K562 (cell line): ENCODE results near the gene RASAL3. TPM values are rescaled to one million over a fixed set of nuclear protein-coding genes. Genes with fewer than 3 reads are reported as not detected.

Source experiments
- ATF1 ChIP-seq, 2 experiments: fragments of 450-650 bp in 1 of 2; IDR thresholded peaks; 2 replicates each; pipeline ENCODE4 v1.6.1; 2016; ENCODE audit warnings: missing compliant biosample characterization in 1 of 2, missing genetic modification characterization in 1 of 2
- BMI1 ChIP-seq: fragments of 150-350 bp; IDR thresholded peaks from 2 replicates; pipeline ENCODE4 v1.6.1; 2014; ENCODE audit warnings: low read length
- CTBP1 ChIP-seq: fragments of 450-650 bp; IDR thresholded peaks from 2 replicates; pipeline ENCODE4 v1.6.1; 2016; ENCODE audit warnings: borderline replicate concordance
- ETV6 ChIP-seq, 3 experiments: fragments of 150-350 bp in 1 of 3; sonication (generic) in 1 of 3; formaldehyde crosslinking in 1 of 3; IDR thresholded peaks; 2 replicates each; pipeline versions ENCODE4 v1.6.1 to v1.8.0; 2014 to 2022; ENCODE audit warnings: borderline replicate concordance in 2 of 3, low read depth in 2 of 3, antibody characterized with exemption in 1 of 3, low read length in 1 of 3, mild to moderate bottlenecking in 1 of 3, missing genetic modification reagents in 1 of 3
- FOXA3 ChIP-seq, 2 experiments: fragments of 450-650 bp in 1 of 2; sonication (generic) in 1 of 2; formaldehyde crosslinking; IDR thresholded peaks in 1 of 2; conservative IDR thresholded peaks in 1 of 2; 2 replicates each; pipeline versions ENCODE4 v1.4.0 to v1.8.0; 2020 to 2022; ENCODE audit warnings: mild to moderate bottlenecking in 2 of 2, missing genetic modification reagents in 1 of 2
- HMGN3 ChIP-seq: IDR thresholded peaks from 2 replicates; pipeline ENCODE4 v1.6.1; 2011; ENCODE audit warnings: borderline replicate concordance, low read depth, mild to moderate bottlenecking, mixed read lengths, low read length; ENCODE audit not compliant: insufficient read length; ENCODE audit errors: extremely low read depth
- NFIC ChIP-seq: fragments of 450-650 bp; IDR thresholded peaks from 2 replicates; pipeline ENCODE4 v1.6.1; 2017; ENCODE audit warnings: mild to moderate bottlenecking, inconsistent platforms
- PHF8 ChIP-seq: fragments of 200-600 bp; sonication (generic); IDR thresholded peaks from 2 replicates; pipeline ENCODE4 v1.6.1; 2012; ENCODE audit warnings: mixed run types, mild to moderate bottlenecking, inconsistent platforms, low read length, moderate library complexity, borderline replicate concordance
- SIN3B ChIP-seq: fragments of 450-650 bp; IDR thresholded peaks from 2 replicates; pipeline ENCODE4 v1.6.1; 2017; ENCODE audit warnings: low read depth, mild to moderate bottlenecking, moderate library complexity
- SP2 ChIP-seq: IDR thresholded peaks from 2 replicates; pipeline ENCODE4 v1.6.1; 2011; ENCODE audit warnings: mild to moderate bottlenecking, low read depth, low read length, moderate library complexity; ENCODE audit not compliant: poor library complexity, severe bottlenecking; ENCODE audit errors: extremely low read depth
- XRCC5 ChIP-seq: fragments of 200-400 bp; formaldehyde crosslinking; IDR thresholded peaks from 2 replicates; pipeline ENCODE4 v1.6.1; 2017; ENCODE audit warnings: low read depth, mild to moderate bottlenecking, low read length
- ZFX ChIP-seq: sonication (generic); formaldehyde crosslinking; IDR thresholded peaks from 2 replicates; pipeline ENCODE4 v1.8.0; 2022; ENCODE audit warnings: mild to moderate bottlenecking, missing genetic modification reagents, moderate library complexity
- ZNF76 ChIP-seq: fragments of 250-450 bp; sonication (Bioruptor Pico); IDR thresholded peaks from 2 replicates; pipeline ENCODE4 v1.4.0; 2020; ENCODE audit warnings: mild to moderate bottlenecking, moderate library complexity, borderline replicate concordance
- polyA plus RNA-seq, 8 experiments: library from polyadenylated mRNA; depleted of rRNA in 4 of 8; stranded (reverse) in 5 of 8; unstranded in 3 of 8; fragments of >200 nt; fragmentation: Nextera tagmentation in 2 of 8; fragmentation: Illumina TruSeq in 1 of 8; extraction: Ambion mirVana in 2 of 8; extraction: Trizol in 1 of 8; gene quantifications; 2 replicates each; pipeline versions ENCODE4 v1.2.1 to v1.2.3, GENCODE V29; 2011 to 2014; ENCODE audit warnings: inconsistent platforms in 1 of 8, missing spikeins in 1 of 8
- total RNA-seq, 7 experiments: library from RNA; depleted of rRNA in 6 of 7; stranded (reverse); fragments of >200 nt in 6 of 7; fragmentation: Illumina TruSeq in 2 of 7; extraction: Trizol in 2 of 7; gene quantifications; 2 replicates each; pipeline versions ENCODE4 v1.2.1 to v1.2.3, GENCODE V29; 2011 to 2021; ENCODE audit warnings: low replicate concordance in 1 of 7
- TF ChIP-seq, protein P1 (sequence below): fragments of 150-350 bp; conservative IDR thresholded peaks from 2 replicates; pipeline ENCODE4 v1.6.1; 2014; ENCODE audit warnings: low read length
- TF ChIP-seq, protein P2 (sequence below): fragments of 450-650 bp; IDR thresholded peaks from 2 replicates; pipeline ENCODE4 v1.6.1; 2017; ENCODE audit warnings: antibody characterized with exemption
- TF ChIP-seq, protein P3 (sequence below): fragments of 250-450 bp; sonication (Bioruptor Pico); IDR thresholded peaks from 2 replicates; pipeline ENCODE4 v1.8.0; 2021; ENCODE audit warnings: borderline replicate concordance, mild to moderate bottlenecking, moderate library complexity; ENCODE audit not compliant: poor library complexity, severe bottlenecking
- TF ChIP-seq, protein P4 (sequence below): fragments of 250-450 bp; sonication (Bioruptor Pico); IDR thresholded peaks from 2 replicates; pipeline ENCODE4 v1.5.0; 2021

RASAL3 gene
- total and polyA plus RNA-seq, 9 of the 15 experiments (the other 6 are each of a cell fraction or from before 2014, with no cell fraction given) = 0.07 to 0.44 TPM; not detected in 7

DNA sequence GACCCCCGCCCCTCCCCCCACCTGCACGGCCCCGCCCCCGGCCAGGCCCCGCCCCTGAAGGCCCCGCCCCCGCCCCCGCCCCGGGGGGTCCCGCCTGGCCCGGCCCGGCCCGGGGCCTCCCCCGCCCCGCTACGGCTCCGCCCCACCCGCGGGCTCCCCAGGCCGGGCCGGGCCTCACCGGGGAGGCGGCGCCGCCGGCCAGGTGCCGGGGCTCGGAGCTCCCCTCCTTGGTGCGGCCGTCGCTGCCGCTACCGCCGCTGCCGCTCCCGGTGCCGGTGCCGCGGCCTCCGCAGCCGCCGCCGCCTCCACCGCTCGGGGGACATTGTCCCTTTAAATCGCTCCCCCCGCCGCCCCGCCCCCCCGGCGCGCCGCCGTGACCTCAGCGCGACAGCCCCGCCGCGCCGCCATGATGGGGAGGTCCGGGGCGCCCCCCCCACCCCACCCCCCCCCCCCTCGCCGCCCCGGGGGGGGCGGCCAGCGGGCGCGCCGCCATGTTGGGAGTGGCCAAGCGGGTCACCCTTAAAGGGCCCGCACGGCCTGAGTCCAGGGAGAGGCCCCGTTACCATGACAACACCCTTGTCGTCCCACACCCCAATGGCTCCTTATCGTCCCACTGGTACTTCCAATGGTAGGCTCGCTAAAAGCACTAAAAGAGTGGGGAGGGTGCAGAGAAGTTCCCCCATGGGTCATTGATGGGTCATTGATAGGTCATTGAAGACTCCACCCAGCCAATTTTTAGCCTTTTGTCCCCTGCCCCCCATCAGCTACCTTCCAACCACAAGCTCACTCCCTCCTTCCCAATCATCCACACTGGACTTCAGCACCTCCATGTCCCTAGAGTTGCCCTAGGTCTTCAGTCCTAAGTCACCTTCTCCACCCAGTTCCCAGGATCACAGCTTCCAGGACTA is 14.5 kb downstream of the RASAL3 start, which contains the start of gene WIZ (continued):
- TF ChIP-seq SIN3B (0 out of 2 replicates have a peak, but pooled peaks have one; percentile 32), ZNF76 (no peak), FOXA3 (CRISPR knock-in tag; conservative IDR thresholded peaks at IDR 0.05 in 1 of 2, IDR thresholded peaks at IDR 0.05 in 1 of 2) (no peak), BMI1 (peak; percentile 82), ZFX (CRISPR knock-in tag) (no peak; the same call in 1 of the 2 replicates), PHF8 (peak; percentile 53; the same call in 1 of the 2 replicates), ETV6 (IDR thresholded peaks at IDR 0.05; ENCODE audit: borderline replicate concordance in 1 of 2, low read depth in 2 of 2, low read length in 1 of 2) (no peak), ETV6 (CRISPR knock-in tag; IDR thresholded peaks at IDR 0.05; ENCODE audit: borderline replicate concordance) (no peak), SP2 (no peak), XRCC5 (no peak), NFIC (peak; percentile 68), ATF1 (CRISPR knock-in tag; IDR thresholded peaks at IDR 0.05) (peak; percentile 90), ATF1 (tag; IDR thresholded peaks at IDR 0.05) (no peak), HMGN3 (peak; percentile 9), CTBP1 (0 out of 2 replicates have a peak, but pooled peaks have one; percentile 30)
- TF ChIP-seq, protein P1, sequence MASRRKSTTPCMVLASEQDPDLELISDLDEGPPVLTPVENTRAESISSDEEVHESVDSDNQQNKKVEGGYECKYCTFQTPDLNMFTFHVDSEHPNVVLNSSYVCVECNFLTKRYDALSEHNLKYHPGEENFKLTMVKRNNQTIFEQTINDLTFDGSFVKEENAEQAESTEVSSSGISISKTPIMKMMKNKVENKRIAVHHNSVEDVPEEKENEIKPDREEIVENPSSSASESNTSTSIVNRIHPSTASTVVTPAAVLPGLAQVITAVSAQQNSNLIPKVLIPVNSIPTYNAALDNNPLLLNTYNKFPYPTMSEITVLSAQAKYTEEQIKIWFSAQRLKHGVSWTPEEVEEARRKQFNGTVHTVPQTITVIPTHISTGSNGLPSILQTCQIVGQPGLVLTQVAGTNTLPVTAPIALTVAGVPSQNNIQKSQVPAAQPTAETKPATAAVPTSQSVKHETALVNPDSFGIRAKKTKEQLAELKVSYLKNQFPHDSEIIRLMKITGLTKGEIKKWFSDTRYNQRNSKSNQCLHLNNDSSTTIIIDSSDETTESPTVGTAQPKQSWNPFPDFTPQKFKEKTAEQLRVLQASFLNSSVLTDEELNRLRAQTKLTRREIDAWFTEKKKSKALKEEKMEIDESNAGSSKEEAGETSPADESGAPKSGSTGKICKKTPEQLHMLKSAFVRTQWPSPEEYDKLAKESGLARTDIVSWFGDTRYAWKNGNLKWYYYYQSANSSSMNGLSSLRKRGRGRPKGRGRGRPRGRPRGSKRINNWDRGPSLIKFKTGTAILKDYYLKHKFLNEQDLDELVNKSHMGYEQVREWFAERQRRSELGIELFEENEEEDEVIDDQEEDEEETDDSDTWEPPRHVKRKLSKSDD = no peak
- TF ChIP-seq, protein P2, sequence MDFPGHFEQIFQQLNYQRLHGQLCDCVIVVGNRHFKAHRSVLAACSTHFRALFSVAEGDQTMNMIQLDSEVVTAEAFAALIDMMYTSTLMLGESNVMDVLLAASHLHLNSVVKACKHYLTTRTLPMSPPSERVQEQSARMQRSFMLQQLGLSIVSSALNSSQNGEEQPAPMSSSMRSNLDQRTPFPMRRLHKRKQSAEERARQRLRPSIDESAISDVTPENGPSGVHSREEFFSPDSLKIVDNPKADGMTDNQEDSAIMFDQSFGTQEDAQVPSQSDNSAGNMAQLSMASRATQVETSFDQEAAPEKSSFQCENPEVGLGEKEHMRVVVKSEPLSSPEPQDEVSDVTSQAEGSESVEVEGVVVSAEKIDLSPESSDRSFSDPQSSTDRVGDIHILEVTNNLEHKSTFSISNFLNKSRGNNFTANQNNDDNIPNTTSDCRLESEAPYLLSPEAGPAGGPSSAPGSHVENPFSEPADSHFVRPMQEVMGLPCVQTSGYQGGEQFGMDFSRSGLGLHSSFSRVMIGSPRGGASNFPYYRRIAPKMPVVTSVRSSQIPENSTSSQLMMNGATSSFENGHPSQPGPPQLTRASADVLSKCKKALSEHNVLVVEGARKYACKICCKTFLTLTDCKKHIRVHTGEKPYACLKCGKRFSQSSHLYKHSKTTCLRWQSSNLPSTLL = no peak
- TF ChIP-seq, protein P3, sequence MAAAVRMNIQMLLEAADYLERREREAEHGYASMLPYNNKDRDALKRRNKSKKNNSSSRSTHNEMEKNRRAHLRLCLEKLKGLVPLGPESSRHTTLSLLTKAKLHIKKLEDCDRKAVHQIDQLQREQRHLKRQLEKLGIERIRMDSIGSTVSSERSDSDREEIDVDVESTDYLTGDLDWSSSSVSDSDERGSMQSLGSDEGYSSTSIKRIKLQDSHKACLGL (CRISPR knock-in tag) = no peak
- TF ChIP-seq, protein P4, sequence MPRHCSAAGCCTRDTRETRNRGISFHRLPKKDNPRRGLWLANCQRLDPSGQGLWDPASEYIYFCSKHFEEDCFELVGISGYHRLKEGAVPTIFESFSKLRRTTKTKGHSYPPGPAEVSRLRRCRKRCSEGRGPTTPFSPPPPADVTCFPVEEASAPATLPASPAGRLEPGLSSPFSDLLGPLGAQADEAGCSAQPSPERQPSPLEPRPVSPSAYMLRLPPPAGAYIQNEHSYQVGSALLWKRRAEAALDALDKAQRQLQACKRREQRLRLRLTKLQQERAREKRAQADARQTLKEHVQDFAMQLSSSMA (CRISPR knock-in tag) = peak; percentile 98
